Common myeloid progenitor, CD34-positive (primary cell): ENCODE measurements around the gene SETD3.

Source experiments
- CTCF ChIA-PET: fragments of 350-600 bp; sonication (Branson Sonifier 250); formaldehyde crosslinking; loops from one replicate; lab custom pipeline; 2021; ENCODE audit warnings: antibody characterized with exemption; lab: Charles Lee
- POLR2A ChIA-PET: fragments of 350-600 bp; sonication (Branson Sonifier 250); formaldehyde crosslinking; loops from one replicate; lab custom pipeline; 2021; ENCODE audit warnings: antibody characterized with exemption; lab: Charles Lee
- DNase-seq, 3 donors: peaks; one replicate each; pipeline versions ENCODE4 v3.0.0 to v3.0.0-alpha.2; 2013
- H3K27ac ChIP-seq, 2 experiments: 1 replicate in 1 of 2; 2 replicates in 1 of 2; pipeline ENCODE4 v1.7.0; 2013; ENCODE audit warnings: inconsistent platforms in 2 of 2, low read length in 2 of 2, mild to moderate bottlenecking in 2 of 2, low read depth in 1 of 2, moderate library complexity in 1 of 2; ENCODE audit not compliant: severe bottlenecking in 2 of 2, insufficient read depth in 1 of 2, poor library complexity in 1 of 2
- H3K27me3 ChIP-seq, 5 experiments: replicated peaks in 2 of 5; 1 replicate in 3 of 5; 2 replicates in 2 of 5; pipeline versions ENCODE4 v1.6.1 to v1.7.0; 2013; ENCODE audit warnings: low read length in 4 of 5, mild to moderate bottlenecking in 2 of 5, moderate library complexity in 2 of 5, inconsistent platforms in 1 of 5; ENCODE audit not compliant: insufficient read depth in 5 of 5, control insufficient read depth in 4 of 5
- H3K36me3 ChIP-seq, 4 experiments: 1 replicate in 2 of 4; 2 replicates in 2 of 4; pipeline versions ENCODE4 v1.6.1 to v1.7.0; 2013; ENCODE audit warnings: low read length in 3 of 4, control low read depth in 1 of 4, mild to moderate bottlenecking in 1 of 4; ENCODE audit not compliant: control insufficient read depth in 4 of 4, insufficient read depth in 4 of 4
- H3K4me1 ChIP-seq, 4 experiments: 1 replicate in 3 of 4; 2 replicates in 1 of 4; pipeline versions ENCODE4 v1.6.1 to v1.7.1; 2013; ENCODE audit warnings: low read length in 3 of 4, mild to moderate bottlenecking in 3 of 4, control low read depth in 1 of 4, inconsistent platforms in 1 of 4, moderate library complexity in 1 of 4; ENCODE audit not compliant: control insufficient read depth in 4 of 4, insufficient read depth in 4 of 4; ENCODE audit errors: control extremely low read depth in 1 of 4
- H3K4me3 ChIP-seq, 7 experiments: 1 replicate in 4 of 7; 2 replicates in 3 of 7; pipeline versions ENCODE4 v1.5.1 to v1.7.0; 2013; ENCODE audit warnings: mild to moderate bottlenecking in 7 of 7, low read length in 6 of 7, moderate library complexity in 6 of 7, inconsistent platforms in 2 of 7, low read depth in 2 of 7, control low read depth in 1 of 7; ENCODE audit not compliant: insufficient read depth in 4 of 7, control insufficient read depth in 1 of 7; ENCODE audit errors: extremely low read depth in 1 of 7
- H3K9me3 ChIP-seq, 5 experiments: 1 replicate in 4 of 5; 2 replicates in 1 of 5; pipeline versions ENCODE4 v1.6.1 to v1.7.1; 2013; ENCODE audit warnings: low read length in 4 of 5, mild to moderate bottlenecking in 2 of 5, inconsistent platforms in 1 of 5, low read depth in 1 of 5, moderate library complexity in 1 of 5; ENCODE audit not compliant: control insufficient read depth in 4 of 5, insufficient read depth in 2 of 5; ENCODE audit errors: control extremely low read depth in 1 of 5
- WGBS: methylation state at CpG from one replicate; pipeline ENCODE4 v1.1.5; 2013; ENCODE audit not compliant: insufficient coverage; 5-methylcytosine and 5-hydroxymethylcytosine counted together

SETD3 gene

DNA sequence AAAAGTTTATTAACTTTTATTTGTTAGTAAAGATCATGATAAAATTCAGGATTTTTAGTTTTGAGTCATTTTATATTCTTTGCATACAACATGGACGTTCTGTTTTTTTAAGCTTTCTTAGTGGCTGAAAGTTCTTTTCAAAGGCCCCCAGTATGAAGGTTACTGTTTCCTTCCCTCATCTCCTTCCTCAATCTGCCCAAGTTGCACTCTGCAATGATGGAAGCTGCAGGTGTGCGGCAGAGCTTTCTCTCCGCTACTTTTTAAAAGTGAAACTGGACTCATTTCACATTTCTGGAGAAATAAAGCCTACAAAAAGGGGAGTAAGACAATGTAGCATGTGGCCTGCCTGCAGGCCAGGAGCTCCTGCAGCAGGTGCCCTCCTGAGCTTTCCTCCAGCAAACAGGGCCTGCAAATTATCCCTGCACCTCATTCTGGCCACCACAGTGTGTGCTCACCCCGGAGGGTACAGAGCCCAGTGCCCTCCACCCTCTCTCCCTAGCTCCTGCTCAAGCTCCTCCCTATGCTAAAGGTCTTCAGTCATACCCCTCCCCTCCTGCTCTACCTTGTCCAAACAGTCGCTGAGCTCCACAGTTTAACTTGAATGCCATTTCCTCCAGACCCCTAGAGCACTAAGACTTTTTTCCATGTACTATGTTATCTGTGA, 78.9 kb downstream of the SETD3 start:
- peak overlapping the region in 1 of 2 experiments; percentile 63 for H3K27ac ChIP-seq
- peaks cover 4 to 14% (median 13%) of the 10 kb centered on the region in 4 experiments for H3K4me1 ChIP-seq
- ChIA-PET POLR2A (interaction anchor here (0.7 kb wide), 1 partner anchor 14 kb away, joined by 3 read pairs; no protein-coding TSS in a partner anchor), CTCF (interaction anchor here (1.2 to 4.8 kb wide), 4 partner anchors 9 to 32 kb away, joined by 3 to 31 read pairs (median 14); no protein-coding TSS in a partner anchor)
- DNase-seq: peak; percentile 17 to 75 (median 65)
- peaks cover 16 to 77% (median 52%) of the 10 kb centered on the region in 4 experiments for H3K36me3 ChIP-seq
- H3K4me3 ChIP-seq: peak overlapping the region in 6 of 7 experiments; percentile 12 to 55 (median 32)
- WGBS: 13% methylated on average over 4 of the region's 5 CpGs
- H3K9me3 ChIP-seq: no peaks in the 10 kb centered on the region
- no peaks in the 10 kb centered on the region for H3K27me3 ChIP-seq

DNA sequence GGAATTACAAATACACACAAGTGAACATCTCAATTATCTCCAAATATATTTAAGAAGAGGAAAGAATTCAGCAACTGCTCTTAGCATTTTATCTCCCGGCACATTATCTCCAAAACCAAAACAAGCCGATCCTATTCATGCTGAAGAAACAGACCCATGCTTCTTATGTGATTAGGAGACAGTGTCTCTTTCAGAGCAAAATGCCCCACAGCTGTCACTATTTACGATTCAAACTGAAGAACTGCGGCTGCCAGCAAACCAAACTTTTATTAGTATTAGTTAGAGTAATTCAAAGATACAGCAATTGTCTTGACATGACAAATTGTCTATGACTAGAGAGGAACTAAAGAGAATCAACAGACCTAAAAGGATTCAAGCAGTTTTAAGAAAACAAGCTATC, 79.4 kb downstream of the SETD3 start:
- H3K36me3 ChIP-seq: peaks cover 16 to 76% (median 49%) of the 10 kb centered on the region in 4 experiments
- H3K27ac ChIP-seq: peak overlapping the region in 1 of 2 experiments; percentile 63
- no CpG with 5 or more reads among the region's 4 CpGs for WGBS

DNA sequence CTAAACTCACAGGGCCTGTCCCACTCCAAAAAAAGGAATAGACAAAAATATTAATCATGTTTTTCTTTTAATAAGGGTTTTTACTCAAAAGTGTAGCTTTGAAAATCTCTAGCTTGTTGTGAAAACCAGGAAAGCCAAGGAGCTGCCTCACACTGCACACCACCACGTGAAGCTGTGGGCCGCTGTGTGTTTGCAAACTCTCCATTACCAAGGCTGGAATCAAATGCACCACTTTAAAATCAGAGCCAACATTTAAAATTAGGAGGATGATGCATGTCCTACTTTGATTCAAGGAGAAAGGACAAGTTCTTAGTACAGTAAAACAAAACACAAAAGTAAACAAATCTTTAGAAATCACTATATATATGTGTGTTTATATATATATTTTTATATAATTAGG, 83.0 kb downstream of the SETD3 start:
- H3K27me3 ChIP-seq: no peaks in the 10 kb centered on the region
- H3K4me3 ChIP-seq: no peak overlapping the region
- H3K9me3 ChIP-seq: no peaks in the 10 kb centered on the region
- POLR2A ChIA-PET: no interaction called here
- DNase-seq: no peak
- CTCF ChIA-PET: interaction anchor here (0.7 to 12.8 kb wide), 3 partner anchors 9 to 84 kb away, joined by 3 to 144 read pairs (median 7); no protein-coding TSS in a partner anchor
- peaks cover 13 to 65% (median 38%) of the 10 kb centered on the region in 4 experiments for H3K36me3 ChIP-seq
- WGBS: 100% methylated on average over 1 of the region's 2 CpGs
- peaks cover 4 to 14% (median 13%) of the 10 kb centered on the region in 4 experiments for H3K4me1 ChIP-seq
- H3K27ac ChIP-seq: no peak overlapping the region

More for the DNA sequence above, 79.4 kb downstream of the SETD3 start:
- no peaks in the 10 kb centered on the region for H3K9me3 ChIP-seq
- H3K4me1 ChIP-seq: peaks cover 4 to 14% (median 13%) of the 10 kb centered on the region in 4 experiments
- H3K27me3 ChIP-seq: no peaks in the 10 kb centered on the region
- POLR2A ChIA-PET: no interaction called here
- peak overlapping the region in 1 of 7 experiments; percentile 55 for H3K4me3 ChIP-seq
- CTCF ChIA-PET: interaction anchor here (1.2 to 4.8 kb wide), 4 partner anchors 9 to 33 kb away, joined by 3 to 31 read pairs (median 14); no protein-coding TSS in a partner anchor
- DNase-seq: peak in 2 of 3 donors; percentile 6 to 33

DNA sequence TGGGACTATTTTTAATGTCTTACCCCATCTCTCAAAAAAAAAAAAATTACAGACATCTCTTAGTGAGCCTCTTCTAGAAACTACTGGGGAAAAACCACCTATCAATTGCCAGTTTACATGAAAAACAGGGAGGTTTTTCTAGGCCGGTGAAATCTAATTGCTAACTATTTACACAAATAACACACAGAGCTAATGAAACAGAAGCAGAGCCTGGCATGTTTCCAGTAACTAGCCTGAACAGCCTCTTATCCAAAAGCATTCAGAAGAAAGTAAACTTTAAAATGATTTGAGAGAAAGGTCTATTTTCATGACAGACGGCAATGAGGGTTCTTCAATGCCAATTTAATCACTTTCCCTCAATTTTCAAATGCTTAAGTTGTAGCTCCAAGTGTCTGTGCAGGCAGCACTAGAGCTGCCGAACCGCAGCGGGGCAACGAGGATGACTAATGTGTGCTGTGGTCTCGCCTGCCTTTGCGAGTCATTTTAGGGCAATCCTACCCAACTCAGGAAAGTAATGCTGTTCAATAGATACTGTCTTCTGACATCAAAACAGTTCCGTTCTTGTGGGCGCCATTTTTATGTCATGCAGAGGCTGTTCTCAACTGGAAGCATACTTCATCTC, 84.6 kb downstream of the SETD3 start:
- 98% methylated on average over 10 of the region's 10 CpGs for WGBS
- Histone ChIP-seq H3K27me3 (no peaks in the 10 kb centered on the region), H3K9me3 (no peaks in the 10 kb centered on the region), H3K27ac (no peak overlapping the region), H3K4me1 (peaks cover 0 to 2% (median under 1%) of the 10 kb centered on the region in 4 experiments), H3K36me3 (peaks cover 13 to 63% (median 37%) of the 10 kb centered on the region in 4 experiments), H3K4me3 (no peak overlapping the region)
- ChIA-PET POLR2A (no interaction called here), CTCF (interaction anchor here (1.0 to 12.8 kb wide), 4 partner anchors 8 to 40 kb away, joined by 3 to 144 read pairs (median 4); no protein-coding TSS in a partner anchor)
- DNase-seq: no peak

DNA sequence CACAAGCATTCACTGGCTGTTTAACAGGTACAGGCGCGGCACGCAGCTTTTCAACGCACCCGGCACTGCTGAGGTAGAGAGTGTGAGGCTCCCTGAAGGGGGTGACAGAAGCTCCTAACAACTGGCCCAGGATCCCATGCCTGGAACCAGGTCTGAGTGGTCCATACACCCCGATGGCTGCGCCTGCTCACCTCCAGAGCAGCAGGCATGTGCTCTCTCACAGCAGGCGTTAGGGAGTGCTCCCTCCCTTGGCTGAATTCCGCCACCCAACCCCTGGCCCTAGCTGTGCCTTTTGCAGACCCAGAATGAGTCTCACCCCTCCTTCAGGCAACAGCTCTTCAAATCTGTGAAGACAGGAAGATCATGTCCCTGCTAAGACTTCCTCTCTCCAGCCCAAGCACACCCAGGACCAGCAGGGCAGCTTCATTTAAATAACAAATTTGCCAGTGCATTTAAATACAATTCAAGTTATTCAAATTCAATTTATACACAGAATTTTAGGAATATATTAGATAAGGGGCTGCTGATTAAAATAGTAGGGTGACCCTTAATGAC, 86.0 kb downstream of the SETD3 start:
- no peaks in the 10 kb centered on the region for H3K4me1 ChIP-seq
- H3K36me3 ChIP-seq: peaks cover 10 to 53% (median 35%) of the 10 kb centered on the region in 4 experiments
- H3K9me3 ChIP-seq: no peaks in the 10 kb centered on the region
- H3K27me3 ChIP-seq: no peaks in the 10 kb centered on the region
- 92% methylated on average over 9 of the region's 9 CpGs for WGBS
- POLR2A ChIA-PET: no interaction called here
- no peak overlapping the region for H3K27ac ChIP-seq
- no peak overlapping the region for H3K4me3 ChIP-seq
- CTCF ChIA-PET: interaction anchor here (0.9 to 12.8 kb wide), 3 partner anchors 12 to 19 kb away, joined by 3 to 144 read pairs (median 4); no protein-coding TSS in a partner anchor
- DNase-seq: no peak

DNA sequence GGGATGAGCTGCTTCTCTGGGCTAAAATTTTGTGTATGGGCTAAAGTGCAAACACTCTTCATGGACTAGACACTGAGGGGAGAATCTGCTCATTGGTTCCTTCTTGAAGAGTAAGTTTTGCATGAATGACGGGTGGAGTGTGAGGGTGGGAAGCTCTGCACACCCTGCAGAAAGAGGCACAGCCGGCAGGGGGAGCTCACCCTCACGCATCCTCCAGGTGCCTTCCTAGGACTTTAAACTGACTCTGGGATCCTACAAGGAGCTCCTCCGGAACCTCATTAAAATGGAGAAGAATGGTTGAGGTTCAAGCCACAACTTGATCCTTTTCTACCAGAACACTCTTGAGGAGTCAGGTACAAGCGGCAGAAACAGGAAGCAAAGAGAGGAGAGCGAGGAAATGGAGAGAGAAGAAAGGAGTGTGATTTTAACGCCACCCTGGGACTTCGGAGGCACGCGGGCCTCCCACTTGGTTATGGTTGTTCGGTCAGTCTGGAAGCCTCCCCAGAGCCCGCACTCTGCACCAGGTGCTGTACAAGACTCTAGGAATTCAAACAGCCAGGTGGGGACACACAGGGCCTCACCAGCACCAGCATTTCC, 87.5 kb downstream of the SETD3 start:
- H3K27me3 ChIP-seq: no peaks in the 10 kb centered on the region
- WGBS: 90% methylated on average over 7 of the region's 12 CpGs
- H3K36me3 ChIP-seq: peaks cover 1 to 40% (median 24%) of the 10 kb centered on the region in 4 experiments
- H3K9me3 ChIP-seq: no peaks in the 10 kb centered on the region
- ChIA-PET POLR2A (interaction anchor here (0.6 kb wide), 1 partner anchor 484 kb away, joined by 3 read pairs; no protein-coding TSS in a partner anchor), CTCF (interaction anchor here (1.2 to 12.8 kb wide), 11 partner anchors 9 to 81 kb away, joined by 3 to 144 read pairs (median 4); no protein-coding TSS in a partner anchor)
- H3K27ac ChIP-seq: no peak overlapping the region
- DNase-seq: peak; percentile 17 to 43 (median 39)
- no peak overlapping the region for H3K4me3 ChIP-seq
- peaks cover 0 to under 1% (median 0%) of the 10 kb centered on the region in 4 experiments for H3K4me1 ChIP-seq
